K562 (cell line): ENCODE data around the gene HOXB3. TPM values are rescaled to one million over a fixed set of nuclear protein-coding genes. Genes with fewer than 3 reads are reported as not detected.

Source experiments
- DIDO1 ChIP-seq: fragments of 450-650 bp; IDR thresholded peaks from 2 replicates; pipeline ENCODE4 v1.6.1; 2016; ENCODE audit warnings: low read depth, missing biosample characterization, missing genetic modification characterization
- ERF ChIP-seq: fragments of 450-650 bp; formaldehyde crosslinking; IDR thresholded peaks from 2 replicates; pipeline ENCODE4 v1.4.0; 2020; ENCODE audit warnings: mild to moderate bottlenecking, mixed read lengths
- HOXB6 ChIP-seq: fragments of 250-450 bp; sonication (Bioruptor Pico); IDR thresholded peaks from 2 replicates; pipeline ENCODE4 v1.5.1; 2022; ENCODE audit warnings: mild to moderate bottlenecking, borderline replicate concordance
- IRF2 ChIP-seq: sonication (generic); formaldehyde crosslinking; IDR thresholded peaks from 2 replicates; pipeline ENCODE4 v1.8.1; 2022; ENCODE audit warnings: mild to moderate bottlenecking, missing genetic modification reagents
- MAZ ChIP-seq, 2 experiments: fragments of 450-650 bp in 1 of 2; sonication (generic) in 1 of 2; formaldehyde crosslinking; IDR thresholded peaks in 1 of 2; conservative IDR thresholded peaks in 1 of 2; 2 replicates each; pipeline versions ENCODE4 v1.4.0 to v1.5.0; 2020; ENCODE audit warnings: mild to moderate bottlenecking in 1 of 2, missing genetic modification reagents in 1 of 2
- MTA1 ChIP-seq: fragments of 450-650 bp; IDR thresholded peaks from 2 replicates; pipeline ENCODE4 v1.6.1; 2017; ENCODE audit warnings: borderline replicate concordance
- MYC ChIP-seq, 2 experiments: fragments of 250-450 bp in 1 of 2; sonication (Bioruptor Pico) in 1 of 2; IDR thresholded peaks; 2 replicates each; pipeline versions ENCODE4 v1.5.1 to v1.6.1; 2012 to 2021; ENCODE audit warnings: low read depth in 2 of 2, borderline replicate concordance in 1 of 2, improper control_type of control experiment in 1 of 2, low read length in 1 of 2, mild to moderate bottlenecking in 1 of 2, moderate library complexity in 1 of 2
- MYNN ChIP-seq, 2 experiments: sonication (generic); formaldehyde crosslinking in 1 of 2; IDR thresholded peaks; 2 replicates each; pipeline versions ENCODE4 v1.5.0 to v1.6.1; 2016 to 2020; ENCODE audit warnings: antibody characterized with exemption in 1 of 2, missing genetic modification reagents in 1 of 2
- NBN ChIP-seq: fragments of 450-650 bp; IDR thresholded peaks from 2 replicates; pipeline ENCODE4 v1.6.1; 2016; ENCODE audit warnings: low read depth, mild to moderate bottlenecking
- POLR2B ChIP-seq: fragments of 450-650 bp; IDR thresholded peaks from 2 replicates; pipeline ENCODE4 v1.6.1; 2018; ENCODE audit warnings: low read depth; ENCODE audit not compliant: partially characterized antibody
- SNIP1 ChIP-seq: fragments of 450-650 bp; IDR thresholded peaks from 2 replicates; pipeline ENCODE4 v1.7.1; 2017; ENCODE audit warnings: low read depth, mild to moderate bottlenecking
- U2AF2 ChIP-seq: fragments of 200-400 bp; formaldehyde crosslinking; optimal IDR thresholded peaks from 2 replicates; pipeline ENCODE3; 2017; ENCODE audit warnings: low read depth, mild to moderate bottlenecking, low read length
- polyA plus RNA-seq, 8 experiments: library from polyadenylated mRNA; depleted of rRNA in 4 of 8; stranded (reverse) in 5 of 8; unstranded in 3 of 8; fragments of >200 nt; fragmentation: Nextera tagmentation in 2 of 8; fragmentation: Illumina TruSeq in 1 of 8; extraction: Ambion mirVana in 2 of 8; extraction: Trizol in 1 of 8; gene quantifications; 2 replicates each; pipeline versions ENCODE4 v1.2.1 to v1.2.3, GENCODE V29; 2011 to 2014; ENCODE audit warnings: inconsistent platforms in 1 of 8, missing spikeins in 1 of 8
- total RNA-seq, 7 experiments: library from RNA; depleted of rRNA in 6 of 7; stranded (reverse); fragments of >200 nt in 6 of 7; fragmentation: Illumina TruSeq in 2 of 7; extraction: Trizol in 2 of 7; gene quantifications; 2 replicates each; pipeline versions ENCODE4 v1.2.1 to v1.2.3, GENCODE V29; 2011 to 2021; ENCODE audit warnings: low replicate concordance in 1 of 7
- TF ChIP-seq, protein P1 (sequence below), 2 experiments: fragments of 450-650 bp; IDR thresholded peaks; 2 replicates each; pipeline ENCODE4 v1.6.1; 2016; ENCODE audit warnings: mild to moderate bottlenecking in 2 of 2, borderline replicate concordance in 1 of 2, low read depth in 1 of 2, moderate library complexity in 1 of 2
- TF ChIP-seq, protein P2 (sequence below): sonication (generic); IDR thresholded peaks from 2 replicates; pipeline ENCODE4 v1.6.1; 2016
- TF ChIP-seq, protein P3 (sequence below): fragments of 250-450 bp; sonication (Bioruptor Pico); IDR thresholded peaks from 2 replicates; pipeline ENCODE4 v1.9.0; 2021; ENCODE audit warnings: mild to moderate bottlenecking
- TF ChIP-seq, protein P4 (sequence below): fragments of 450-650 bp; formaldehyde crosslinking; IDR thresholded peaks from 2 replicates; pipeline ENCODE4 v1.4.0; 2020; ENCODE audit warnings: mild to moderate bottlenecking

HOXB3 gene
- total and polyA plus RNA-seq, 9 of the 15 experiments (the other 6 are each of a cell fraction or from before 2014, with no cell fraction given) = 2.4 to 41.3 (median 20.2) TPM

DNA sequence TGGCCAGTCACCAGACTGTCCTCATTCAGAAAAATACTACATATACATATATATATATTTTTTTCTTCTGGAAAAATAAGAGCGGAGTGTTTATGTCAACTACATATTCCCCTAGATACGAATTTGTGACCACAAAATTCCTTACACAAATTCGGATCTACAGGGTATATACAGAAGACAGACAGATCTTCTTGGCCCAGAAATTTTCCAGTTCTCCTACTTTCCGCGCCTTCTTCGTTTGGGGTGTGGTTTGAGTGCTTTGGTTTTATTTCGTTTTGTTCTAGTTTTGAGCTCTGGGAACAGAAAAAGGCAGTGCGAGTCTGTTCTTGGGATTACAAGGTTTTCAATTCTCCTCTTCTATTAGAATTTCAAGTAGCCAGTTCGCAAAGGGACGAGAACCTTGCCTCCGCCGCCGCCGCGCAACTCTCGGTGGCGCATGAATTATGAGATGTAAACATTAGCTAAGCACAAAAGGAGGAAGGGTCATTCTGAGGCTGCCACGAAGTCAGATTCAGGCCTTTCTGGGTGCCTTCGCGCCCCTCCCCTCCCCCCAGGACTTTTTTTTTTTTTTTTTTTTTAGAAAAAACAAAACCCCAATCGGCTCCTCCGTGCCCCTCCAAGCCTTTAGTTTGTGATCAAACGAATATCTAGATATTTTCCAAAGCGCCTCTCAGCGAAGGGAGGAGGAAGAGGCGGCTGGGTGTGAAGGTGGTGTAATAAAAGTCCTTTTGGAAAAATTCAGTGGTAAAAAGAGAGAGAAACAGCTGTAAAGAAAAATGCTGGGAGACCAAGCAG, 10.1 kb downstream of the HOXB3 start (continued):
- TF ChIP-seq, protein P1, sequence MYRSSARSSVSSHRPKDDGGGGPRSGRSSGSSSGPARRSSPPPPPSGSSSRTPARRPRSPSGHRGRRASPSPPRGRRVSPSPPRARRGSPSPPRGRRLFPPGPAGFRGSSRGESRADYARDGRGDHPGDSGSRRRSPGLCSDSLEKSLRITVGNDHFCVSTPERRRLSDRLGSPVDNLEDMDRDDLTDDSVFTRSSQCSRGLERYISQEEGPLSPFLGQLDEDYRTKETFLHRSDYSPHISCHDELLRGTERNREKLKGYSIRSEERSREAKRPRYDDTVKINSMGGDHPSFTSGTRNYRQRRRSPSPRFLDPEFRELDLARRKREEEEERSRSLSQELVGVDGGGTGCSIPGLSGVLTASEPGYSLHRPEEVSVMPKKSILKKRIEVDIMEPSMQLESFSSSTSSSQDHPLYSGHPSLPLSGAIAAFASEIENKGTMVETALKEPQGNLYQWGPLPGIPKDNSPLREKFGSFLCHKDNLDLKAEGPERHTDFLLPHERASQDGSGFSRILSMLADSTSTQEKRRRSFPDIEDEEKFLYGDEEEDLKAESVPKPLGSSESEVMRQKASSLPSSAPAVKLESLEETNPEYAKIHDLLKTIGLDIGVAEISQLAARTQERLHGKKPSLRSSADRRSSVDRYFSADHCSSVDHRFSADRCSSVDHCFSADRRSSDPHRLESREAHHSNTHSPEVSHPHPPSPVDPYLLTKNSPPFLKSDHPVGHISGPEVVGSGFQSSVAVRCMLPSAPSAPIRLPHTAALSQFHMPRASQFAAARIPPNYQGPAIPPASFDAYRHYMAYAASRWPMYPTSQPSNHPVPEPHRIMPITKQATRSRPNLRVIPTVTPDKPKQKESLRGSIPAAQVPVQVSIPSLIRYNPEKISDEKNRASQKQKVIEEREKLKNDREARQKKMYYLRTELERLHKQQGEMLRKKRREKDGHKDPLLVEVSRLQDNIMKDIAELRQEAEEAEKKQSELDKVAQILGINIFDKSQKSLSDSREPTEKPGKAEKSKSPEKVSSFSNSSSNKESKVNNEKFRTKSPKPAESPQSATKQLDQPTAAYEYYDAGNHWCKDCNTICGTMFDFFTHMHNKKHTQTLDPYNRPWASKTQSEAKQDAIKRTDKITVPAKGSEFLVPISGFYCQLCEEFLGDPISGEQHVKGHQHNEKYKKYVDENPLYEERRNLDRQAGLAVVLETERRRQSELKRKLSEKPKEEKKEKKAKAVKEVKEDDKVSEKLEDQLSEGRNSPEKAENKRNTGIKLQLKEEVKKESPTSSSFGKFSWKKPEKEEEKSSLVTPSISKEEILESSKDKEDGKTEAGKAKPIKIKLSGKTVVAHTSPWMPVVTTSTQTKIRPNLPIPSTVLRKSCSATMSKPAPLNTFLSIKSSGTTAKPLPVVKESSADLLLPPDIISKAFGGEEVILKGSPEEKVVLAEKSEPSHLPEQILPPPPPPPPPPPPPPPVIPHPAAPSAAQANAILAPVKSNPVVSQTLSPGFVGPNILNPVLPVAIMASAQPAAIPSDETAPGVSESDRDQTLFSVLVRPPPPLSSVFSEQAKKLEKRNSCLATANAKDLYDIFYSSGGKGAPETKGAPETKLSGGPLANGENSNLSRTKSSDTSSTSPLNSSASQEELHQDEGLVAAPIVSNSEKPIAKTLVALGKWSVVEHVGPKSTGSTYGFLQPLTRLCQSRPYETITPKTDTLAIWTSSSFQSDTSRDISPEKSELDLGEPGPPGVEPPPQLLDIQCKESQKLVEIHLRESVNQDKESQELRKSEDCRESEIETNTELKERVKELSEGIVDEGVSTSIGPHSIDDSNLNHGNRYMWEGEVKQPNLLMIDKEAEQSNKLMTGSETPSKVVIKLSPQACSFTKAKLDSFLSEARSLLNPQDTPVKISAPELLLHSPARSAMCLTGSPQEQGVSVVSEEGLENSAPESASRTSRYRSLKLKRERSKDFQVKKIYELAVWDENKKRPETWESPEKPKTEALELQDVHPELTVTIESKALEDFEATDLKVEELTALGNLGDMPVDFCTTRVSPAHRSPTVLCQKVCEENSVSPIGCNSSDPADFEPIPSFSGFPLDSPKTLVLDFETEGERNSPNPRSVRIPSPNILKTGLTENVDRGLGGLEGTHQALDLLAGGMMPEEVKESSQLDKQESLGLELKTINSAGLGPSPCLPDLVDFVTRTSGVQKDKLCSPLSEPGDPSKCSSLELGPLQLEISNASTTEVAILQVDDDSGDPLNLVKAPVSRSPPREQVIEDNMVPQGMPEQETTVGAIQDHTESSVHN (IDR thresholded peaks at IDR 0.05; ENCODE audit: borderline replicate concordance in 1 of 2, low read depth in 1 of 2) = no peak
- TF ChIP-seq MYC (IDR thresholded peaks at IDR 0.05; ENCODE audit: low read depth, low read length) = no peak
- no peak for TF ChIP-seq MYC (CRISPR knock-in tag; IDR thresholded peaks at IDR 0.05; ENCODE audit: borderline replicate concordance, low read depth)
- no peak for TF ChIP-seq SNIP1
- TF ChIP-seq DIDO1 (tag) = no peak
- 0 out of 2 replicates have a peak, but pooled peaks have one; percentile 23 for TF ChIP-seq NBN
- TF ChIP-seq U2AF2 = no peak
- peak; percentile 67; the same call in 1 of the 2 replicates for TF ChIP-seq MYNN (IDR thresholded peaks at IDR 0.05)
- TF ChIP-seq MYNN (CRISPR knock-in tag; IDR thresholded peaks at IDR 0.05) = no peak
- TF ChIP-seq ERF = no peak
- TF ChIP-seq POLR2B = peak; percentile 47
- TF ChIP-seq, protein P2, sequence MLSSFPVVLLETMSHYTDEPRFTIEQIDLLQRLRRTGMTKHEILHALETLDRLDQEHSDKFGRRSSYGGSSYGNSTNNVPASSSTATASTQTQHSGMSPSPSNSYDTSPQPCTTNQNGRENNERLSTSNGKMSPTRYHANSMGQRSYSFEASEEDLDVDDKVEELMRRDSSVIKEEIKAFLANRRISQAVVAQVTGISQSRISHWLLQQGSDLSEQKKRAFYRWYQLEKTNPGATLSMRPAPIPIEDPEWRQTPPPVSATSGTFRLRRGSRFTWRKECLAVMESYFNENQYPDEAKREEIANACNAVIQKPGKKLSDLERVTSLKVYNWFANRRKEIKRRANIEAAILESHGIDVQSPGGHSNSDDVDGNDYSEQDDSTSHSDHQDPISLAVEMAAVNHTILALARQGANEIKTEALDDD = no peak
- TF ChIP-seq, protein P3, sequence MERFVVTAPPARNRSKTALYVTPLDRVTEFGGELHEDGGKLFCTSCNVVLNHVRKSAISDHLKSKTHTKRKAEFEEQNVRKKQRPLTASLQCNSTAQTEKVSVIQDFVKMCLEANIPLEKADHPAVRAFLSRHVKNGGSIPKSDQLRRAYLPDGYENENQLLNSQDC = no peak; the same call in 1 of the 2 replicates
- TF ChIP-seq, protein P4, sequence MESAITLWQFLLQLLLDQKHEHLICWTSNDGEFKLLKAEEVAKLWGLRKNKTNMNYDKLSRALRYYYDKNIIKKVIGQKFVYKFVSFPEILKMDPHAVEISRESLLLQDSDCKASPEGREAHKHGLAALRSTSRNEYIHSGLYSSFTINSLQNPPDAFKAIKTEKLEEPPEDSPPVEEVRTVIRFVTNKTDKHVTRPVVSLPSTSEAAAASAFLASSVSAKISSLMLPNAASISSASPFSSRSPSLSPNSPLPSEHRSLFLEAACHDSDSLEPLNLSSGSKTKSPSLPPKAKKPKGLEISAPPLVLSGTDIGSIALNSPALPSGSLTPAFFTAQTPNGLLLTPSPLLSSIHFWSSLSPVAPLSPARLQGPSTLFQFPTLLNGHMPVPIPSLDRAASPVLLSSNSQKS (CRISPR knock-in tag) = no peak
- TF ChIP-seq HOXB6 = no peak
- no peak for TF ChIP-seq MAZ (CRISPR knock-in tag; conservative IDR thresholded peaks at IDR 0.05 in 1 of 2, IDR thresholded peaks at IDR 0.05 in 1 of 2)
- 0 out of 2 replicates have a peak, but pooled peaks have one; percentile 42 for TF ChIP-seq MTA1
- TF ChIP-seq IRF2 (CRISPR knock-in tag) = no peak
